ENCODE data around the gene OSBP2.
"Not testable (repeated sequence)": the region's sequence is repeated elsewhere in the genome, so short reads cannot be mapped to it uniquely, and the experiment has no call there.

OSBP2 gene

DNA sequence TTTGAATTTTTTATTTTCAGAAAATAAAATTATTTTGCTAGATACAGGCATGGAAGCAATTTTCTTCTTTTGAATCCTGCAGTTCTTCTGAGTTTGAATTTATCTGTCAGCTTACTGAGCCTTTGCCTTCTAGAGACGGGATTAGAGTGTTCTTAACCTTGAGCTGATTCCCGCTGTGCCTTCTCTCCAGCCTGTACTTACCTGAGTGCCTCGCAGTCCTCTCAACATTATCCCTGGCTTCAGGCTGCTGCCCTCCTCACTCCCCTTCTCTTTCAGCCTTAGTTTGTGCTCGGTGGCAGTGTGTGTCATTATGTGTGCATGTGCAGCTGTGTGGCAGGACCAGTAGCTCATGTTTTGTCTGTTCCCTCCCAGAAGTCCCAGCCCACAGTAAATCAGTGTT is 24.3 kb downstream of the OSBP2 start:
- DNase-seq, result no peak

DNA sequence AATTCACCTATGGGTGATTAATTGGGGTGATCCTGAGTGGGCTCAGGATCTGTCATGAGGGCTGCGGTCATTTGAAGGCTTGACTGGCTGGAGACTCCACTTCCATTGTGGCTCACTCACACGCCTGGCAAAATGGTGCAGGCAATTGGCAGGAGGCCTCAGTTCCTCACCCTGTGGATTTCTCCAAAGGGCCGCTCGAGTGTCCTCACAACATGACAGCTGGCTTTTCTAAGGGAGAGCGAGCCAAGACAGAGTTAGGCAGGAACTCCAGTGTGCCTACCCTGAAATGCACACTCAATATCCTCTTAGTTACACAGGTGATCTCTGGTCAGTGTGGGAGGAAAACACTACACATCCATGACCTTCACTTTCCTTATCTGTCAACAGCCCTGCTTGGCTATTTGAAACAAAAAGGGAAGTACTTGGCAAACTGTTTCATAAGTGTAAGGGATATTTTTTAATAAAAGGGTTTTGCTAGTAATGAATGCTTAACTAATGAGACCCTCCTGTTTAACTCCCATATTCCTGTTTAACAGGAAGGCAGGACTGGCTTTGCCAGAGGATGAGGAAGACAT is 25.7 kb downstream of the OSBP2 start:
- no peak for DNase-seq

DNA sequence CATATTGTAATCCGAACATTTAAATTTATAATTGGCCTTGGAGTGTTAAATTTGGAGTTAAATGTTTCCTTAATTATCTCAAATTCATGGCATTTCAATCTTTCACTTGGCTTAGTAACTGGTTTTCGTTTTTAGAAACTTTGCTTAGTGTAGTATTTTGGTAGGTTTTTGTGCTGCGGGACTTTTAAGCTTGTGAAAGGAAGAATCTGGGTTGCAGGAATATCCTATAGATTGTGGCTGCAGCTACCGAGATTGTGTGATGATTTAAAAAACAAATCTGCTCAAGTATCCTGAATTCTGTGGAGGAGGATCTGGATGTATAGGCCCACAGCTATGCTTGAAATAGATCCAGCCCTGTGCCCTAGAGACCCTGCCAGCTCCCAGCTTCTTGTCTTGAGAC is 27.1 kb downstream of the OSBP2 start:
- DNase-seq, result no peak

DNA sequence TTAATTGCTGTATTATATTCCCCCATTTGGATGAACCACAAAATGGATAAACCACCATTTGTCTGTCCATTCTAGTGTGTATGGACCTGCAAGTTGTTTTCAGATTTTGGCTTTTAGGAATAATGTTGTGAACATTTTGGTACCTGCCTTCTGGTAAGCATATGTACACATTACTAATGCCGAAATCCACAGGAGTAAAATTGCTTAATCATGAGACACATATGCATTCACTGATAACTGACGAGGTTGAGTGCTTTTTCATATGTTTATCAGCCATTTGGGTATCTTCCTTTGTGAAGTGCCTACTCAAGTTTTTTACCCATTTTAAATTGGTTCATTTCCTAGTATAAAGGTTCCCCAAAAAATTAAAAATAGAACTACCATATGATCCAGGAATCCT is 34.2 kb downstream of the OSBP2 start:
- no peak for DNase-seq

DNA sequence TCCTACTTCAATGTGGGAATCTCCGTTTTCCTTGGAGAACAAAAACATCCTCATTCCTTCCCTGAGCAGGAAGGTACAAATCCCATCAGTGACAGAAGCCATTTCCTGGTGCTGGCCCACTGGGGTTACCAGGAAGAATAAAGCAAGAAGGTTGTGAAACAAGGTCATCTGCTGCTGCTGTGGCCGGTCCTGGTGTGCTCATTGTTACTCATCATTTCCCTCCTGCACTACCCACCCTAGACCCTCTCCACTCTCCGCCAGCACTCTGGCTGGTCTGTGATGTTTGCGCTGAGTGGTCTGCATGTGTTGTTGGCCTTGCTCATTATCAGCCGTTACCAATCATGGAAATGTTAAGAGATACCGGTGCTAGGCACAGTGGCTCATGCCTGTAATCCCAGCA is 37.0 kb downstream of the OSBP2 start:
- DNase-seq, result no peak

DNA sequence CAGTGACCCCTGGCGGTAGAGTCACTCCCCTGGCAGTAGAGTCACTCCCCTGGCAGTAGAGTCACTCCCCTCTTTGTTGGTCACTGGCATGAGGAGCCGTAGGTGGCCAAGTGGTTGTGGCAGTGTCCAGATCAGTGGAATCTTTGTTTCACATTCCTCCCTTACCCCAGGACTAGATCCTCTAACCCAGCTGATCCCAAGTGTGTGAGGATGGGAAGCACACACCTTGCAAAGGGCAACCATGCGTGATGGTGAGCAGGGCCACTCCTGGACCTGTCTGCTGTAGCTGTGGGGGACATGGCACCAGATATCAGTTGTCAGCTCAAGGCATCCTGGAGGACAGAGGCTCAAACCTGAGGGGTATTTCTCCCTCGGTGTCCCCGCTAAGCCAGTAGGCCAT is 37.8 kb downstream of the OSBP2 start:
- DNase-seq, result no peak

DNA sequence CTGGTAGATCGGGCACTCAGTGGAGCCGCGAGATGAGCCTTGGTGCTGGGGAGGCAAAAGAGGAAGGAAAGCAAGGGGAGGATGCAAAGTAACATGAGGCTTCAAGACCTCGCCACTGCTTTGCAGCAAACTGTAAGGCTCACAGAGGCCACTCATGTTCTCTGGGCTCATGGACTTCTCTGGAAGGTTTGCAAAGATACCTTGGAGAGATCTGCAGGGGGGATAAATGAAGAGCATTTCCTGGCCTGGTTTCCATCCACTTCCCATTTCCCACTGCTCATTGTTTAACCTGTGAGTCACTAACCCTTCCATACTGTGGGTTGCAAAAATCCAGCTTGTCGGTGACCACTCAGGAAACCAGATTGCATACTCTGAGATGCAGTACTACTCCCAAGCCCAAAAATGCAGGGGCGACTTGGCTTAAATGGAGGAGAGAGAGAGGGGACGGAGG is 38.5 kb downstream of the OSBP2 start:
- peak; percentile 50 to 60 for DNase-seq

DNA sequence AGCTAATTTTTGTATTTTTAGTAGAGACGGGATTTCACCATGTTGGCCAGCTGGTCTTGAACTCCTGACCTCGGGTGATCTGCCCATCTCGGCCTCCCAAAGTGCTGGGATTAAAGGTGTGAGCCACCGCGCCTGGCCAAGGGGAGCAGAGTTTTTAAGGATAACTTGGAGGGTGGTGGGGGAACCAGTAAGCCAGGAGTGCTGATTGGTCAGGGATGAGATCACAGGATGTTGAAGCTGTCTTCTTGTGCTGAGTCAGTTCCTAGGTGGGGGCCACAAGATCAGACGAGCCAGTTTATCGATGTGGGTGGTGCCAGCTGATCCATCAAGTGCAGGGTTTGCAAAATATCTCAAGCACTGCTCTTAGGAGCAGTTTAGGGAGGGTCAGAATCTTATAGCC is 45.3 kb downstream of the OSBP2 start:
- DNase-seq, result not testable (repeated sequence)

DNA sequence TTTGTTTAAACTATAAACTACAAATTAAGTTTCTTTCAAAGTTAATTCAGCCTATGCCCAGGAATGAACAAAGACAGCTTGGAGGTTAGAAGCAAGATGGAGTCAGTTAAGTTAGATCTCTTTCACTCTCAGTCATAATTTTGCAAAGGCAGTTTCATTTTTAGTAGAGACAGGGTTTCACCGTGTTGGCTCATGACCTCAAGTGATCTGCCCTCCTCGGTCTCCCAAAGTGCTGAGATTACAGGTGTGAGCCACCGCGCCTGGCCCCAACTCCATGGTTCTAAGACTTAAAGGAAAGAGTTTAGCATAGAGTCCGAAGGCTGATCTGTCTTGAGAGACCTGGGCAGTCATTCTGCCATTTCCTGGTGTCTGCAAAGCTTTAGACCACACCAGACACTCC is 45.8 kb downstream of the OSBP2 start:
- DNase-seq, result not testable (repeated sequence)

DNA sequence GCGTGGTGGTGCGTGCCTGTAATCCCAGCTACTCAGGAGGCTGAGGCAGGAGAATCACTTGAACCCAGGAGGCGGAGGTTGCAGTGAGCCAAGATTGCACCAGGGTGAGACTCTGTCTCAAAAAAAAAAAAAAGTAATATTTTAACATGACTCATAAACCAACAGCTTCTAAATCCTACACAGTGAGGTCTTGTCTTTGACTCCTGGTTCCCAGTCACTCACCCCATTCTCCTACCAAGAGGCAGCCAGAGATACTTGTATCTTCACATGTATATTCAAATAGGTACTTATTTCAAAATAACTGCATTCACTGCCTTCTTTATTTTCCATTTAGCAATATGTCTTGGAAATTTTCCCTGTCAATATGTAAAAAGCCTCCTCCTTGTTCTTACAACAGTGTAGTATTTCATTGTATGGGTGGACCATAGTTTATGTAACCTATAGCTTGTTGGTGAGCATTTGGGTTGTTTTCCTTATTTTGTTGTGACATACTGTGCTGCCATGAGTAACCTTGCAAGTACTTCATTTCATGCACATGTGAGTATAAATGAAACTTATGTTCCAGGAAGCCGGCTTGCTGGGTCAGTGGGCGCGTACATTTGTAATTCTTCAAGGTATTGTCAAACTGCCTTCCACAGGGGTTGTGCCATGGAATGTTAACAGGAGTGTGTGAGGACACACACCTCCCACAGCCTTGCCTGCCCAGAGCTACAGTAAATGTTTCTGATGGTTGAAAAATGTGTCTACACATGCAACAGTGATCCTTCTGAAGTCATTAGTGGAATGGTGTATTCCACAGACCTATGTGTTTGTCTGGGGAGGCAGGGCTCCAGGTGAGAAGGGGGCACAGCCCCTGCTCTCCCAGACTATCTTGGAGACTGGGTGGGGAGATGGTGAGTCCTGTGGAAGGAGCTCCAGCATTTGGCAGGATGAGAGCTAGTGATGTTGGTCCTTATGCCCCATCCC is 47.9 kb downstream of the OSBP2 start:
- no peak for DNase-seq

DNA sequence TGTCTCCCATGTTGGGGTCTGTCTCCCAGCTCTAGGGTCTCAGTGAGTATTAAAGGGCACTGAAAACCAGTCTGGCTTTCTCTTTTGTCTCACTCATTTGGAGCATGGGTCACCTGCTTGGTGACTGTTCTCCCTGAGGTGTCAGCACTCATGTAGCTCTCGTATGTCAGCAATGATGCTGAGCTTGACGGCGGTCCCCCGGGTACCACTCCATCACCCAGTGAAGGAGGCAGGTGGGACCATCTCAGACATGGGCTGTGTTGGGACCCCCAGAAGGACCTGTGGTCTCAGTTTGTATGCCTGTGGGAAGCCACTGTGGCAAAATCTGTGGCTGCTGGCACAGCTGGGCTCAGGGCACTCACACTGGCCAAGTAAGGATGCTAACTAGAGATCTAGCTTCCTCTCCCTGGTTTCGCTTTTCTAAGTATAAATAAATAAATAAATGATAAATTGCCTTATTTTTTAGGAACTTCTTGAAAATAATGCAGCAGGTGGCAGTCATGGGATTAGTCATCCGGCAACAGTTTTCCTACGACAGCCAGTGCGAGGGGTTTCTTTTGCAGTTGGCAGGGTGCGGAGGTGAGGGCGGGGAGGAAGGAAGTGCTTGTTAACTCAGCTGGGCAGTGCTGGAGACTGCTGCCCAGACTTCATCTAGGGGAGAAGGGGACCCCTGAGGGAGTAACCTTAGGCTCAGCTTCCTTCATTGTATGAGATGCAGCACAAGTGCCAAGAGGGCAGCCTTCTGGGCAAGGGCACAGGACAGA is 48.8 kb downstream of the OSBP2 start:
- DNase-seq, result no peak

DNA sequence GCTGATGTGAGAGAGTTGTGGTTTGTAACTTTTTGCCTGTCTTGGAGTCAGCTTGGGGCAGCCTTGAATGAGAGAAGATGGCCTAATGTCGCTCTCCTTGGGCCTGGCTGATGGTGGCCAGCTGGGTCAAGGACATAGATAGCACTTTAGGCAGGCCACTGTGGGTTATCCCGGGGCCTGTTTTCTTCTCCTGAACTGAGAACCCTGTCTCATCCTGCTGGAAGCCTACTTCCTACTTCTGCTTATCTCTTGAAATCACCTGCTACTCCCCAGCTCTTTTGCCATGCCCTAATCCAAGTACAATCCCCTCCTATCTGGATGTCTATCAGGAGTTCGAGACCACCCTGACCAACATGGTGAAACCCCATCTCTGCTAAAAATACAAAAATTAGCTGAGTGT is 49.5 kb downstream of the OSBP2 start:
- no peak for DNase-seq

DNA sequence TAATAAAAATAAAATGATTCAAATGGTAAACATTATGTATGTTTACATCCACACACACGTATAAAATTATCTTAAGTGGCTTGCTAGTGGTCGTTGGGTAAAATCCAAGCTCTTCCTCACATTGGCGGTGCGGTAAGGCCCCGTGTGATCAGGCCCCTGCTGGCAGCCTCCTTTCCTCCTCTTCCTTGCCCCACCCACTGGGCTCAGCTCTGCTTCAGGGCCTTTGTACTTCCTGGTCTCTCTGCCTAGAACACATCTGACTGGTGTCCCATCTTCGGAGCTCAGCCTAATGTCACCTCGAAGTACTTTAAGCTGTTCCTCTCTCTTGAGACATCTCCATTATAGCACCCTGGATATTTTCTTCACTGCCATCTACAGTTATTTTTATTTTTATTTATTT is 52.8 kb downstream of the OSBP2 start:
- no peak for DNase-seq

DNA sequence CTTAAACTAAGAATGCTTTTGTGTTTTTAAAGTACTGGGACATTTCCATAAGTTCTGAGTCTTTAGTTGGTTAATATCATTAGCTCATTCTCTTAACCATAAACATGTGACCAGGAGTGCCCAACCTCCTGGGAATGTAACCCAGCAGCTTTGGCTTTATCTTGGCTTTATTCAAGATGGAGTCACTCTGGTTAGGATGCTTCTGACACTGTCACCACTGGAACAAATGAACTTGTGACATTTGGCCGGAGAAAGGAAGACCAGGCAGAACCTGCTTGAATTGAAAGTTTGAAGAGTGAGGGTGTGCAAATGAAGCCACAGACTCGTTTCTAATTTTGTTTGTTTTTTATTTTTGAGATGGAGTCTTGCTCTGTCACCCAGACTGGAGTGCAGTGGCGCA is 54.6 kb downstream of the OSBP2 start:
- no peak for DNase-seq

DNA sequence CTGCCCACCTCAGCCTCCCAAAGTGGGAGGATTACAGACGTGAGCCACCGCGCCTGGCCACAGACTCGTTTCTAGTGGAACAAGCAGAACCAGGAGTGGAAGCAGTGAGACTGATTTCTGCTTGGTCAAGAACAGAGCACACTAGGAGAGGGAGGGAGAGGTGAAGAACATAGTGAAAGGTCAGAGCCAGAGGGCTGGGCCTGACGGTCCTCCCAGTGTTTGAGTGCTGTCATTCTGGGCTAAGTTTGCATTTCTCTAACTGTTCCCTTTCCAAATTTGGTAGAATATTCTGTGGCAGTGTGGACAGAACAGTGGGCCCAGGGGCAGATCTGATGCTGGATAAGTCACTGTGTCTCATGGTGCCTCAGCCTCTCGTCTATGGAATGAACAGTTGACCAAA is 55.2 kb downstream of the OSBP2 start:
- DNase-seq, result no peak

DNA sequence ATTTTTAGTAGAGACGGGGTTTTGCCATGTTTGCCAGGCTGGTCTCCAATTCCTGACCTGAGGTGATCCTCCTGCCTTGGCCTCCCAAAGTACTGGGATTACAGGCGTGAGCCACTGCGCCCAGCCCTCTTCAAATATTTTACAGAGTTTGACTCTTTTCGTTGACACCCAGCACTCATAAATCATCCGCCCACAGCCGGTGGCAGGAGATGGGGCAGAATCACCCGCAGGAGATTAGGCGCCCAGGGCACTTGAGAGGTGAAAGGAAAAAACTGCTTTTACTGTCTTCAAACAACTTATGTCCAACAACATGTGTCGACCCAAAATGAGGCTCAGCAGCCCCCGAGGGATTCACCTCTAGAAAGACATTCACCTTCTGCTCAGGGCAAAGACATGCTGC is 56.9 kb downstream of the OSBP2 start:
- DNase-seq, result no peak

DNA sequence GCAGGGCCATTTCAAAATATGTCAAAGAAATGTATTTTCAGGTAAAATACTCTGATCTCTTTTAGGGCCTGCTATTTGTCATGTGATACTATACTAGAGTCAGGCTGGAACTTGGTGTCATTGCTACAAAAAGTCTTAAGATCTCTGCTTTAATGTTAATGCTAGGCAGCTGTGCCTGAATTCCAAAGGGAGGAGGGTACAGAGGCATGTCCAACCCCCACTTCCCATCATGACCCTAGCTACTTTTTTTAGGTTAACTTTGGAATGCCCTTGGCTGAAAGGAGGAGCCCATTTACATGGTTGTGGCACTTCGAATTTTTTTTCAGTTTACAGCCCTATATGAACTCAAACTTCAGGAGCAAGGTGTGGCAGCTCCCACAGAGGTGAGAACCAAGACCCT is 58.1 kb downstream of the OSBP2 start:
- no peak for DNase-seq

DNA sequence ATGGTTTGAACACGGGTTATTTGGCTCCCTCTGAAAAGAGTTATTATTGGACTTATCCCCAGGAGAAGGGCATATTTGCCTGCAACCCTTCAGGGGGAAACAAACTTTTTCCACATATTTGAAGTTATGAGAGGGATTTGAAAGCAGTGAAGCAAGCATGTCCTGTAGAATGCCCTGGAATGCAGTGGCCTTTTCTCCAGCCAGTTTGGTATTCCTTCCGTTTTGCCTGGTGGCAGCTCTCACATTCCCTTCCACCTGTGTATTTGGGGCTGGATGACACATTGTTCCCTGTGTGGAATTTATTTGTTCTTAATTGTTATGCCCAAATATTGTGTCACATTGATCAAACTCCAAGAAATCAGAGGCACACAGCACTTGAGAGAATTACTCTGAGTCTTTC is 59.0 kb downstream of the OSBP2 start:
- DNase-seq, result no peak

DNA sequence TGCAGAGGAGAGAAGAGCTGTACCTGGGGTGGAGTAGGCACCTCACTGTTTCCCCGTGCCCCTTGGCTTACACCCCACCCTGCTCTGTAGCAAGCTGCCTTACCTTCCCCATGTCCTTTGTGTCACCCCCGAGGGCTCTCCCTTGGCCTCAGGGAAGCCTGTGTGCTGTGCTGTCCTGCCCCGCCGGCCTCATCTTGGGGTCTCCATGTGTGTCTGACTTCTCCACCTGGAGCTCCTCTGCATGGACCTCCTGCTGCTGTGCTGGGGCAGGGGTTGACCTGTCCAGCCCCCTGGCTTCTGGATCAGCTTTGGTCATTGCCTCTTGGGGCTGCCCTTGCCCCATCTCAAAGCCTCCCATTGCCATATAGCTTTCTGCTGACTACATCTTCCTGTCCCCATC is 59.8 kb downstream of the OSBP2 start:
- no peak for DNase-seq

DNA sequence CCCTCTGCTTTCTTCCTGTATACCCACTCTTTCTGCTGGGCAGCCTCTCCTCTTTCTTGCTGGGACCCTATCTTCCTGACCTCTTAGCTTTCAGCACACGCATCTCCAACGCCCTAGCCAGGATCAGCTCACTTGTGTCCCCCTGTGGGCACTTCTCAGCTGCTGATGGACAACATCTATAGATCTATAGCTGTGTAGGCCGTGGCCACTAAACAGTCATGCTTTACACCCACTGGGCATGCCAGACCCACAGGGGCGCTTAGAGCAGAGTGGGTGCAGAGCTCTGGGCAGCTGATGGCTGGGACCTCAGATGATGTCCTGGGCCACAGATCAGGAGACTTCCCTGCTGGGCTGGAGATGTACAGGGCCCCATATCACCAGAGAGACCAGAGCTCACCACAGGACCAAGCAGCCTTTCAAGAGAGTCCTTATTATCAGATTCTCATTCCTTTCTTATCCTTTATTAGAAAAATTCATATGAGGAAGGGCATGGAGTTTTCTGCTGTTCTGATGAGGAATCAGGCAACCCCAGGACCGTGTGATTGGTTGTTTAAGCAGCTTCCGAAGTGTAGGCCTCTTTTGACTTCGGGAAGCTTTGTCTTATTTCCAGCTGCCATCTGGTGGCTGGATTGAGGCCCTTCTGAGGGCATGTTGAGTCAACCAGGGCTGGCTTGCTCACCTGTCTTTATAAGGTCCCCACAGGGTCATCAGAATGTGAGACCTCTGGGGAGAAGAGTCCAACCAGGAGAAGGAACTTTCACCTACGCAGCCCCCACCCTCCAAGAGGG is 60.5 kb downstream of the OSBP2 start:
- DNase-seq, result peak; percentile 8 to 50

DNA sequence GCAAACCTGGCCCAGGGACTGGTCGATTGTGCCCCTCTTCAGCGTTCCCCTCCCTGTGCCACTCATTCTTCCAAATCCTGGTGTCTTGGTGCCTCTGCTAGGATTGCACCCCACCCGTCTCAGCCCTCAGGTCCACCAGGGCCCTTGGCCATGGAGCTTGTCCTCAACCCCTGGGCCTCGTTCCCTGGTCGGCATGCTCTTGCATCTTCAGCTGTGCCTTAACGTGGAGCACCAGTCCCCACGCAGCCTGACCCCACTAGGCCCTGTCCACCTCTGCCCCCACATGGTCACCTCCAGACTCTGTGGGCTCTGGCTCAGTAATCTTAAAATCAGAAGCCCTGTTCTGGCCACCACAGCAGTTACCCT is 61.1 kb downstream of the OSBP2 start:
- DNase-seq, result no peak

DNA sequence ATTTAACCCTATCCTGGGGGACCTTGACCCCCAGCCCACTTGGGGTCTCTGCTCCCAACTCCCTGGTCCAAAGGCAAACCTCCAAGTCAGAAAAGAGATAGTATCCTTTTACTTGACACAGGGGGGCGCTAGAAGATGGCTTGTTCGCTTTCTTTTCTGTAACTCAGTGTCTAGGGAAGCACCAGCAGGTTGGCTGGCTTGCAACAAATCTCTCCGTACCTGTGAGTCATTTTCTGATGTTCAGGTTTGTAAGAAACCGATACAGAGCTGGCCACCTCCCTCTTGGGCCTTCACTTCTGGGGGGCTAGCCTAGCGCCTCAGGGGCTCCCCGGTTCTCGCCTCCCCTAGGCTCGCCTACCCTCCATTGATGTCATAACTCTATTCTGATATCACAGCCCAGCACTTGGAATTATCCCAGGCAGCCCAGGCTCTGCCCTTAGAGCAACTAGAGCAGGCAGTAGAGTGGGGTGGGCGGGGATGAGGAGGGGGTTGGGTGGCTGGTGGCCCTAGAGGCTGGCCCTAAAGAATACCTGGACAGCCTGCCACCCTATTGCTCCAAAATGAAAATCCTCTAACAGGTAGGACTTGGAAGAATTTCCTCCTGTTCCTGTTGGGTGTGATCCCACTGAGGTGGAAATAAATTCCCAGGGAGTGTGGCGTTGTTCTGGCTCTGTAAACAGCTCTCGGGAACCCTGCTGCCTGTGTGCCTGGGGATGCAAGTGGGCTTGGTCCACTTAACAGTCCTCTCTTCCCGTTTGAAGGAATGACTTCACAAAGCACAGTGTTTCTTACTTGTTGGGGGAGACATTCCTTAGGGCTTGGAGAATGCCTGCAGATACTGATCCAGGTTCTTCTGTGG is 69.4 kb downstream of the OSBP2 start:
- peak; percentile 67 to 83 for DNase-seq

Data from Kasumi-1 (cell line).